ENCODE measurements around the gene GDF15.
A peak's percentile ranks its signal among the peaks of the same experiment; 100 is the strongest.
"Not testable (repeated sequence)": the region's sequence is repeated elsewhere in the genome, so short reads cannot be mapped to it uniquely, and the experiment has no call there.

GDF15 gene

GRCh38 chr19:18364826-18365528 is 21.0 kb upstream of the GDF15 start:
- Histone ChIP-seq H3K9me3 (ENCODE audit: control insufficient read depth, insufficient read depth, low read length) (no peaks in the 10 kb centered on the region), H3K9ac (ENCODE audit: low read depth, low read length) (peak overlapping the region; percentile 58), H3K36me3 (ENCODE audit: control insufficient read depth, insufficient read depth, low read length) (peaks cover 12% of the 10 kb centered on the region; the same call in 1 of the 2 replicates), H3K4me3 (ENCODE audit: low read depth, low read length) (no peak overlapping the region), H3K4me1 (ENCODE audit: control insufficient read depth, insufficient read depth, low read length) (peaks cover 8% of the 10 kb centered on the region; the same call in 1 of the 2 replicates), H3K27ac (ENCODE audit: low read depth, low read length) (peak overlapping the region; percentile 82), H3K27me3 (ENCODE audit: control insufficient read depth, insufficient read depth, low read length) (no peaks in the 10 kb centered on the region)

- H3K27me3 ChIP-seq (ENCODE audit: control insufficient read depth, insufficient read depth, low read length) = no peaks in the 10 kb centered on the region
- peaks cover 8% of the 10 kb centered on the region; the same call in 1 of the 2 replicates for H3K4me1 ChIP-seq (ENCODE audit: control insufficient read depth, insufficient read depth, low read length)
- no peak overlapping the region for H3K4me3 ChIP-seq (ENCODE audit: low read depth, low read length)
- no peaks in the 10 kb centered on the region for H3K9me3 ChIP-seq (ENCODE audit: control insufficient read depth, insufficient read depth, low read length)
- H3K9ac ChIP-seq (ENCODE audit: low read depth, low read length) = no peak overlapping the region
- H3K27ac ChIP-seq (ENCODE audit: low read depth, low read length) = no peak overlapping the region
- peaks cover 12% of the 10 kb centered on the region; the same call in 1 of the 2 replicates for H3K36me3 ChIP-seq (ENCODE audit: control insufficient read depth, insufficient read depth, low read length)
These were observed 19.9 kb upstream of the GDF15 start for GRCh38 chr19:18366021-18366435.

GRCh38 chr19:18368504-18369222 is 17.3 kb upstream of the GDF15 start:
- no peak overlapping the region for H3K4me3 ChIP-seq (ENCODE audit: low read depth, low read length)
- H3K4me1 ChIP-seq (ENCODE audit: control insufficient read depth, insufficient read depth, low read length) = peaks cover 11% of the 10 kb centered on the region
- H3K9ac ChIP-seq (ENCODE audit: low read depth, low read length) = no peak overlapping the region
- 0 out of 2 replicates have a peak, but pooled peaks cover 2% of the 10 kb centered on the region for H3K36me3 ChIP-seq (ENCODE audit: control insufficient read depth, insufficient read depth, low read length)
- peak overlapping the region; percentile 47 for H3K27ac ChIP-seq (ENCODE audit: low read depth, low read length)
- H3K27me3 ChIP-seq (ENCODE audit: control insufficient read depth, insufficient read depth, low read length) = no peaks in the 10 kb centered on the region
- H3K9me3 ChIP-seq (ENCODE audit: control insufficient read depth, insufficient read depth, low read length) = no peaks in the 10 kb centered on the region

GRCh38 chr19:18373407-18373891 is 12.5 kb upstream of the GDF15 start:
- Histone ChIP-seq H3K36me3 (ENCODE audit: control insufficient read depth, insufficient read depth, low read length) (no peaks in the 10 kb centered on the region), H3K27me3 (ENCODE audit: control insufficient read depth, insufficient read depth, low read length) (no peaks in the 10 kb centered on the region), H3K4me3 (ENCODE audit: low read depth, low read length) (no peak overlapping the region), H3K27ac (ENCODE audit: low read depth, low read length) (peak overlapping the region; percentile 97), H3K9ac (ENCODE audit: low read depth, low read length) (peak overlapping the region; percentile 17; the same call in 1 of the 2 replicates), H3K9me3 (ENCODE audit: control insufficient read depth, insufficient read depth, low read length) (no peaks in the 10 kb centered on the region), H3K4me1 (ENCODE audit: control insufficient read depth, insufficient read depth, low read length) (peaks cover 14% of the 10 kb centered on the region)

- peak overlapping the region; percentile 19 for H3K9ac ChIP-seq (ENCODE audit: low read depth, low read length)
- no peaks in the 10 kb centered on the region for H3K9me3 ChIP-seq (ENCODE audit: control insufficient read depth, insufficient read depth, low read length)
- H3K27me3 ChIP-seq (ENCODE audit: control insufficient read depth, insufficient read depth, low read length) = no peaks in the 10 kb centered on the region
- no peak overlapping the region for H3K4me3 ChIP-seq (ENCODE audit: low read depth, low read length)
- no peaks in the 10 kb centered on the region for H3K36me3 ChIP-seq (ENCODE audit: control insufficient read depth, insufficient read depth, low read length)
- H3K27ac ChIP-seq (ENCODE audit: low read depth, low read length) = peak overlapping the region; percentile 97
- peaks cover 14% of the 10 kb centered on the region for H3K4me1 ChIP-seq (ENCODE audit: control insufficient read depth, insufficient read depth, low read length)
These were observed 11.9 kb upstream of the GDF15 start for GRCh38 chr19:18373892-18374629.

GRCh38 chr19:18377026-18377425 is 8.9 kb upstream of the GDF15 start:
- Histone ChIP-seq H3K36me3 (ENCODE audit: control insufficient read depth, insufficient read depth, low read length) (no peaks in the 10 kb centered on the region), H3K27ac (ENCODE audit: low read depth, low read length) (no peak overlapping the region), H3K9ac (ENCODE audit: low read depth, low read length) (no peak overlapping the region), H3K4me3 (ENCODE audit: low read depth, low read length) (no peak overlapping the region), H3K27me3 (ENCODE audit: control insufficient read depth, insufficient read depth, low read length) (no peaks in the 10 kb centered on the region), H3K4me1 (ENCODE audit: control insufficient read depth, insufficient read depth, low read length) (peaks cover 14% of the 10 kb centered on the region), H3K9me3 (ENCODE audit: control insufficient read depth, insufficient read depth, low read length) (no peaks in the 10 kb centered on the region)

GRCh38 chr19:18379803-18380747 is 5.9 kb upstream of the GDF15 start:
- no peak overlapping the region for H3K9ac ChIP-seq (ENCODE audit: low read depth, low read length)
- no peaks in the 10 kb centered on the region for H3K9me3 ChIP-seq (ENCODE audit: control insufficient read depth, insufficient read depth, low read length)
- no peaks in the 10 kb centered on the region for H3K36me3 ChIP-seq (ENCODE audit: control insufficient read depth, insufficient read depth, low read length)
- H3K4me3 ChIP-seq (ENCODE audit: low read depth, low read length) = no peak overlapping the region
- no peaks in the 10 kb centered on the region for H3K27me3 ChIP-seq (ENCODE audit: control insufficient read depth, insufficient read depth, low read length)
- peak overlapping the region; percentile 40 for H3K27ac ChIP-seq (ENCODE audit: low read depth, low read length)
- H3K4me1 ChIP-seq (ENCODE audit: control insufficient read depth, insufficient read depth, low read length) = no peaks in the 10 kb centered on the region

- no peaks in the 10 kb centered on the region for H3K27me3 ChIP-seq (ENCODE audit: control insufficient read depth, insufficient read depth, low read length)
- no peak overlapping the region for H3K27ac ChIP-seq (ENCODE audit: low read depth, low read length)
- no peak overlapping the region for H3K9ac ChIP-seq (ENCODE audit: low read depth, low read length)
- H3K9me3 ChIP-seq (ENCODE audit: control insufficient read depth, insufficient read depth, low read length) = no peaks in the 10 kb centered on the region
- H3K4me3 ChIP-seq (ENCODE audit: low read depth, low read length) = no peak overlapping the region
- H3K4me1 ChIP-seq (ENCODE audit: control insufficient read depth, insufficient read depth, low read length) = peaks cover 4% of the 10 kb centered on the region; the same call in 1 of the 2 replicates
- H3K36me3 ChIP-seq (ENCODE audit: control insufficient read depth, insufficient read depth, low read length) = no peaks in the 10 kb centered on the region
These were observed 5.1 kb upstream of the GDF15 start for GRCh38 chr19:18380843-18381242.

- H3K9ac ChIP-seq (ENCODE audit: low read depth, low read length); H3K4me1 ChIP-seq (ENCODE audit: control insufficient read depth, insufficient read depth, low read length): not testable (repeated sequence)
These were observed 2.3 kb upstream of the GDF15 start for GRCh38 chr19:18383622-18384021.

GRCh38 chr19:18384775-18385174 is 1.2 kb upstream of the GDF15 start:
- peaks cover 22% of the 10 kb centered on the region for H3K27me3 ChIP-seq (ENCODE audit: control insufficient read depth, insufficient read depth, low read length)
- no peak overlapping the region for H3K9ac ChIP-seq (ENCODE audit: low read depth, low read length)
- H3K9me3 ChIP-seq (ENCODE audit: control insufficient read depth, insufficient read depth, low read length) = no peaks in the 10 kb centered on the region
- peaks cover 4% of the 10 kb centered on the region; the same call in 1 of the 2 replicates for H3K4me1 ChIP-seq (ENCODE audit: control insufficient read depth, insufficient read depth, low read length)
- H3K4me3 ChIP-seq (ENCODE audit: low read depth, low read length) = no peak overlapping the region
- no peak overlapping the region for H3K27ac ChIP-seq (ENCODE audit: low read depth, low read length)
- no peaks in the 10 kb centered on the region; the same call in 1 of the 2 replicates for H3K36me3 ChIP-seq (ENCODE audit: control insufficient read depth, insufficient read depth, low read length)

More at GRCh38 chr19:18383622-18384021, 2.3 kb upstream of the GDF15 start:
- not testable (repeated sequence) for H3K4me3 ChIP-seq (ENCODE audit: low read depth, low read length); H3K9me3 ChIP-seq (ENCODE audit: control insufficient read depth, insufficient read depth, low read length); H3K27ac ChIP-seq (ENCODE audit: low read depth, low read length); H3K36me3 ChIP-seq (ENCODE audit: control insufficient read depth, insufficient read depth, low read length)
- H3K27me3 ChIP-seq (ENCODE audit: control insufficient read depth, insufficient read depth, low read length) = peaks cover 20% of the 10 kb centered on the region
